ENCODE data around the gene RFX4.

- TF ChIP-seq POLR2A (IDR thresholded peaks at IDR 0.05; ENCODE audit: low read depth, low read length): no peak
- no peak for TF ChIP-seq POLR2AphosphoS5 (IDR thresholded peaks at IDR 0.05; ENCODE audit: low read depth, low read length)
- TF ChIP-seq TAF1 (IDR thresholded peaks at IDR 0.05; ENCODE audit: low read depth, low read length): no peak
- TF ChIP-seq POU2F2 (IDR thresholded peaks at IDR 0.05; ENCODE audit: low read depth, low read length): no peak
Measured at GRCh38 chr12:106670131-106670530, 87.3 kb downstream of the RFX4 start.
